Neural progenitor cell (in vitro differentiated cells): Measurements from ENCODE around the gene PRDM1. TPM values are rescaled to one million over a fixed set of nuclear protein-coding genes. Genes with fewer than 3 reads are reported as not detected.

Experiments used
- DNase-seq: peaks from one replicate; pipeline ENCODE4 v3.0.0-alpha.2; 2016; ENCODE audit warnings: low spot score
- H2AFZ ChIP-seq: fragments of 200-600 bp; sonication (generic); replicated peaks from 2 replicates; pipeline ENCODE4 v1.6.1; 2016; ENCODE audit warnings: antibody characterized with exemption
- H3F3A ChIP-seq: fragments of 200-600 bp; sonication (generic); 2 replicates; pipeline ENCODE4 v1.6.1; 2016; ENCODE audit warnings: antibody characterized with exemption, low read depth
- H3K27ac ChIP-seq: fragments of 200-600 bp; sonication (generic); 2 replicates; pipeline ENCODE4 v1.5.1; 2016; ENCODE audit warnings: mild to moderate bottlenecking
- H3K27me3 ChIP-seq: fragments of 200-600 bp; sonication (generic); 2 replicates; pipeline ENCODE4 v1.6.1; 2016; ENCODE audit warnings: mild to moderate bottlenecking, moderate library complexity
- H3K36me3 ChIP-seq: fragments of 200-600 bp; sonication (generic); 2 replicates; pipeline ENCODE4 v1.5.1; 2016
- H3K4me1 ChIP-seq: fragments of 200-600 bp; sonication (generic); 2 replicates; pipeline ENCODE4 v1.6.1; 2016; ENCODE audit warnings: mixed run types
- H3K4me2 ChIP-seq: fragments of 200-600 bp; sonication (generic); 2 replicates; pipeline ENCODE4 v1.6.1; 2016
- H3K4me3 ChIP-seq: fragments of 200-600 bp; sonication (generic); 2 replicates; pipeline ENCODE4 v1.5.1; 2016
- H3K79me2 ChIP-seq: fragments of 200-600 bp; sonication (generic); 2 replicates; pipeline ENCODE4 v1.6.1; 2016; ENCODE audit warnings: low read depth
- H3K9ac ChIP-seq: fragments of 200-600 bp; sonication (generic); 2 replicates; pipeline ENCODE4 v1.6.1; 2016
- H3K9me3 ChIP-seq: fragments of 200-600 bp; sonication (generic); 2 replicates; pipeline ENCODE4 v1.5.1; 2016; ENCODE audit warnings: low read depth
- H4K20me1 ChIP-seq: fragments of 200-600 bp; sonication (generic); 2 replicates; pipeline ENCODE4 v1.6.1; 2016; ENCODE audit warnings: low read depth
- H3K27ac Mint-ChIP-seq: 3 replicates; pipeline ENCODE4 v1.8.0; 2021; ENCODE audit warnings: mixed read lengths
- H3K27me3 Mint-ChIP-seq: 2 replicates; pipeline ENCODE4 v1.8.0; 2022; ENCODE audit warnings: low read depth, mild to moderate bottlenecking, inconsistent platforms, moderate library complexity, mixed read lengths; ENCODE audit not compliant: insufficient read depth
- H3K36me3 Mint-ChIP-seq: 3 replicates; pipeline ENCODE4 v1.8.0; 2021; ENCODE audit warnings: mixed read lengths
- H3K4me1 Mint-ChIP-seq: 3 replicates; pipeline ENCODE4 v1.8.0; 2021; ENCODE audit warnings: mixed read lengths
- H3K4me3 Mint-ChIP-seq: 3 replicates; pipeline ENCODE4 v1.8.0; 2021; ENCODE audit warnings: mild to moderate bottlenecking, moderate library complexity, mixed read lengths
- H3K9me3 Mint-ChIP-seq: 3 replicates; pipeline ENCODE4 v1.8.0; 2020; ENCODE audit warnings: mixed read lengths
- CTCF ChIP-seq: fragments of 200-600 bp; sonication (generic); IDR thresholded peaks from 2 replicates; pipeline ENCODE4 v1.5.1; 2017; ENCODE audit warnings: antibody characterized with exemption, mild to moderate bottlenecking
- EZH2 ChIP-seq: fragments of 200-600 bp; sonication (generic); IDR thresholded peaks from 2 replicates; pipeline ENCODE4 v1.6.1; 2017; ENCODE audit warnings: antibody characterized with exemption, mild to moderate bottlenecking, moderate library complexity
- EZH2phosphoT487 ChIP-seq: fragments of 200-600 bp; sonication (generic); IDR thresholded peaks from 2 replicates; pipeline ENCODE4 v1.6.1; 2017; ENCODE audit warnings: antibody characterized with exemption
- total RNA-seq: library from RNA; depleted of rRNA; stranded (reverse); fragments of >200 nt; gene quantifications from 2 replicates; pipeline ENCODE4 v1.2.3, GENCODE V29; 2015; ENCODE audit warnings: low replicate concordance

Gene PRDM1
- total RNA-seq, 1 donor from 2014 or later, result 0.37 TPM

DNA sequence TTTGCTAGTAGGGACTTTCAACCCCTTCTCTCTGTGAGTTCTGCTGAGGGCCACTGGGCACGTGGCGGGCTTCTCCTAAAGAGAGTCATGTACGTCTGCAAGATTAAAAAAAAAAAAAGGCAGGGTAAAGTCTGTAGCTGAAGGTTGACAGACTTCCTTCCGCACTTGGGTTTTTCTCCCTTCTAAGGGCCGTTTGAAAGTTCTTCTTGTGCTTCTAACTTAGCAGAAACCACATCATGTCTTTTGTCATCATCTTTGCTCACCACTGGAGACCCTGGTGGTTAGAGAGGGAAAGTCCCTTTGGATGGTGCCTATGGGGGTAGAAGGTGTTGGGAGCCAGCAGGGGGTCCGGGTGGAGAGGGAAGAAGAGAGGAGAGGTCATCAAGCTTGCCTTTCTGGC is 31.4 kb downstream of the PRDM1 start:
- Mint-ChIP-seq H3K36me3 (no peaks in the 10 kb centered on the region), H3K27me3 (no peaks in the 10 kb centered on the region), H3K4me1 (no peaks in the 10 kb centered on the region), H3K9me3 (no peaks in the 10 kb centered on the region), H3K4me3 (no peak overlapping the region), H3K27ac (no peak overlapping the region)
- Histone ChIP-seq H4K20me1 (no peaks in the 10 kb centered on the region), H2AFZ (no peak overlapping the region), H3K9me3 (no peaks in the 10 kb centered on the region), H3K27me3 (no peaks in the 10 kb centered on the region), H3K4me3 (no peak overlapping the region), H3K79me2 (no peaks in the 10 kb centered on the region), H3F3A (no peaks in the 10 kb centered on the region), H3K9ac (no peak overlapping the region), H3K4me2 (no peak overlapping the region), H3K27ac (no peak overlapping the region), H3K36me3 (no peaks in the 10 kb centered on the region), H3K4me1 (no peaks in the 10 kb centered on the region)
- no peak for DNase-seq
- TF ChIP-seq EZH2phosphoT487 (no peak), CTCF (no peak), EZH2 (no peak)

DNA sequence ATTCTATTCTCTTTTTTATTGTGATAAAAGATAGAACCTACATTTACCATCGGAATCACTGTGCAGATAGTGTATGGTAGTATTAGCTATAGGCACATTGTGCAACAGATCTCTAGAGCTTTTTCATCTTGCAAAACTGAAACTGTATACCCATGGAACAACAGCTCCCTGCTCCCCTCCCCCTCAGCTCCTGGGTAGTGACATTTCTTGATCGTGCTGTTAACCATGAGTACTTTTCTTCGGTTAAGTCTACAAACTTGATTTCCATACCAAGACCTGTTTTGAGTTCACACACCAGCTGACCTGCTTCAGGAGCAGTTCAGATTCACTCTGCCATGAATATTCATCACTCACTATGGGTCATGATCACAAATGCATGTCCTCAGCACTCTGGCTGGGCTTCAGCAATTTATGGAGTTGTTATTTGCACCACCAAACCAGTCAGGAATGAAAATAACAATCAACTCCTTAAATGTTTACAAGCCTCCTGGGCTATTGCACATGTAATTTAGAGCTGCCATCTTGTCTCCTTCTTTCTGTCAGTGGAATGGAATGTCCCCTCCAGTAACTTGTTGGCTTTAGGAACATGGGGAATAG is 32.8 kb downstream of the PRDM1 start:
- Histone ChIP-seq H3K4me1 (no peaks in the 10 kb centered on the region), H4K20me1 (no peaks in the 10 kb centered on the region), H3K27ac (no peak overlapping the region), H3K4me3 (no peak overlapping the region), H3K9ac (no peak overlapping the region), H3K27me3 (no peaks in the 10 kb centered on the region), H3K36me3 (no peaks in the 10 kb centered on the region), H3K79me2 (no peaks in the 10 kb centered on the region), H3K9me3 (no peaks in the 10 kb centered on the region), H3F3A (no peaks in the 10 kb centered on the region), H3K4me2 (no peak overlapping the region), H2AFZ (no peak overlapping the region)
- no peaks in the 10 kb centered on the region for H3K27me3 Mint-ChIP-seq
- H3K27ac Mint-ChIP-seq, result no peak overlapping the region
- no peaks in the 10 kb centered on the region for H3K36me3 Mint-ChIP-seq
- no peaks in the 10 kb centered on the region for H3K9me3 Mint-ChIP-seq
- no peak for TF ChIP-seq EZH2
- no peak for TF ChIP-seq EZH2phosphoT487
- no peak for TF ChIP-seq CTCF
- DNase-seq, result no peak
- no peak overlapping the region for H3K4me3 Mint-ChIP-seq
- H3K4me1 Mint-ChIP-seq, result peaks cover 3% of the 10 kb centered on the region

- Histone ChIP-seq H2AFZ (no peak overlapping the region), H3F3A (no peaks in the 10 kb centered on the region), H3K4me2 (no peak overlapping the region), H3K4me1 (no peaks in the 10 kb centered on the region), H3K79me2 (no peaks in the 10 kb centered on the region), H3K4me3 (no peak overlapping the region), H3K27ac (no peak overlapping the region), H3K36me3 (no peaks in the 10 kb centered on the region), H3K9ac (no peak overlapping the region), H3K9me3 (no peaks in the 10 kb centered on the region), H3K27me3 (no peaks in the 10 kb centered on the region), H4K20me1 (no peaks in the 10 kb centered on the region)
- no peak for TF ChIP-seq CTCF
- no peak for TF ChIP-seq EZH2
- TF ChIP-seq EZH2phosphoT487, result no peak
- Mint-ChIP-seq H3K36me3 (no peaks in the 10 kb centered on the region), H3K9me3 (no peaks in the 10 kb centered on the region), H3K27ac (no peak overlapping the region), H3K4me1 (peaks cover 3% of the 10 kb centered on the region), H3K4me3 (no peak overlapping the region), H3K27me3 (no peaks in the 10 kb centered on the region)
- no peak for DNase-seq
Measured at GRCh38 chr6:106119546-106119945, 33.4 kb downstream of the PRDM1 start.
